Endothelial cell of umbilical vein (primary cell): ENCODE data around the gene MICB. TPM values are rescaled to one million over a fixed set of nuclear protein-coding genes. Genes with fewer than 3 reads are reported as not detected.

ENCODE experiments used
- BruUV-seq: library from RNA; stranded (reverse); fragments of 400-500 nt; replicated peaks from 2 replicates; lab custom pipeline; 2021; lab: Mats Ljungman, UMichigan
- CTCF ChIA-PET: fragments of 300-600, 350-600 bp; sonication (Branson Sonifier 250); formaldehyde crosslinking; loops from one replicate; lab custom pipeline; 2021; ENCODE audit warnings: antibody characterized with exemption, inconsistent platforms; lab: Charles Lee
- POLR2A ChIA-PET: fragments of 300-600, 350-600 bp; sonication (Branson Sonifier 250); formaldehyde crosslinking; loops from one replicate; lab custom pipeline; 2021; ENCODE audit warnings: antibody characterized with exemption, inconsistent platforms; lab: Charles Lee
- DNase-seq: peaks from one replicate; pipeline ENCODE4 v3.0.0-alpha.2; 2011; ENCODE audit warnings: low read depth, low spot score
- FAIRE-seq: peaks from 2 replicates; lab custom pipeline; 2011; peaks lifted over from hg19 to GRCh38; lab: Jason Lieb, UNC
- H2AFZ ChIP-seq: 2 replicates; pipeline ENCODE4 v1.6.0; 2012; ENCODE audit warnings: low read depth, low read length, control low read depth, inconsistent platforms
- H3K27ac ChIP-seq: 2 replicates; pipeline ENCODE4 v1.5.1; 2011; ENCODE audit warnings: low read depth, mild to moderate bottlenecking, control low read depth, low read length, moderate library complexity; ENCODE audit not compliant: insufficient read depth
- H3K27me3 ChIP-seq, 2 experiments: 2 replicates each; pipeline versions ENCODE4 v1.6.0 to v1.6.1; 2011; ENCODE audit warnings: low read length in 2 of 2, mixed read lengths in 1 of 2; ENCODE audit not compliant: control insufficient read depth in 2 of 2, insufficient read depth in 2 of 2
- H3K36me3 ChIP-seq, 2 experiments: 2 replicates in 1 of 2; 3 replicates in 1 of 2; pipeline ENCODE4 v1.5.1; 2011; ENCODE audit warnings: low read length in 2 of 2, mild to moderate bottlenecking in 1 of 2, moderate library complexity in 1 of 2; ENCODE audit not compliant: control insufficient read depth in 2 of 2, insufficient read depth in 2 of 2; ENCODE audit errors: extremely low read depth in 1 of 2
- H3K4me1 ChIP-seq: 3 replicates; pipeline ENCODE4 v1.5.1; 2011; ENCODE audit warnings: mild to moderate bottlenecking, low read length; ENCODE audit not compliant: control insufficient read depth, insufficient read depth; ENCODE audit errors: extremely low read depth
- H3K4me2 ChIP-seq: 2 replicates; pipeline ENCODE4 v1.6.1; 2011; ENCODE audit warnings: low read length, control low read depth, mixed read lengths; ENCODE audit not compliant: insufficient read depth
- H3K4me3 ChIP-seq, 3 experiments: fragments of 200-600 bp in 1 of 3; sonication (generic), shearing (Covaris generic) in 1 of 3; replicated peaks in 1 of 3; 2 replicates each; pipeline ENCODE4 v1.5.1; 2011 to 2016; ENCODE audit warnings: control low read depth in 3 of 3, low read length in 3 of 3, mild to moderate bottlenecking in 2 of 3, inconsistent platforms in 1 of 3, low read depth in 1 of 3, moderate library complexity in 1 of 3; ENCODE audit not compliant: insufficient read depth in 1 of 3
- H3K79me2 ChIP-seq: 2 replicates; pipeline ENCODE4 v1.6.0; 2012; ENCODE audit warnings: low read length, inconsistent platforms; ENCODE audit not compliant: control insufficient read depth, insufficient read depth
- H3K9ac ChIP-seq: replicated peaks from 2 replicates; pipeline ENCODE3; 2011; ENCODE audit warnings: low read length, control low read depth; ENCODE audit not compliant: insufficient read depth; ENCODE audit errors: extremely low read depth
- H3K9me1 ChIP-seq: replicated peaks from 3 replicates; pipeline ENCODE4 v1.6.0; 2011; ENCODE audit warnings: mild to moderate bottlenecking, low read length; ENCODE audit not compliant: control insufficient read depth, insufficient read depth; ENCODE audit errors: extremely low read depth
- H3K9me3 ChIP-seq: replicated peaks from 2 replicates; pipeline ENCODE4 v1.5.1; 2012; ENCODE audit warnings: low read length, inconsistent platforms; ENCODE audit not compliant: control insufficient read depth, insufficient read depth
- H4K20me1 ChIP-seq: replicated peaks from 2 replicates; pipeline ENCODE3; 2011; ENCODE audit warnings: mild to moderate bottlenecking, low read length; ENCODE audit not compliant: control insufficient read depth, insufficient read depth; ENCODE audit errors: extremely low read depth
- CTCF ChIP-seq, 2 donors: IDR thresholded peaks; 1 replicate in 1 of 2; 2 replicates in 1 of 2; pipeline ENCODE4 v1.5.1; 2011; ENCODE audit warnings: low read length in 2 of 2, mild to moderate bottlenecking in 2 of 2, moderate library complexity in 2 of 2, control low read depth in 1 of 2, inconsistent platforms in 1 of 2, low read depth in 1 of 2; ENCODE audit not compliant: insufficient read depth in 1 of 2; ENCODE audit errors: extremely low read depth in 1 of 2
- EZH2 ChIP-seq: IDR thresholded peaks from 2 replicates; pipeline ENCODE4 v1.6.1; 2012; ENCODE audit warnings: borderline replicate concordance, low read depth, mild to moderate bottlenecking, moderate library complexity, low read length, inconsistent platforms; ENCODE audit not compliant: severe bottlenecking
- FOS ChIP-seq: IDR thresholded peaks from 2 replicates; pipeline ENCODE4 v1.6.1; 2011; ENCODE audit warnings: mild to moderate bottlenecking, low read length, moderate library complexity, borderline replicate concordance; ENCODE audit not compliant: insufficient read depth
- JUN ChIP-seq: IDR thresholded peaks from 2 replicates; pipeline ENCODE4 v1.6.1; 2011; ENCODE audit warnings: borderline replicate concordance, low read depth; ENCODE audit not compliant: insufficient read length, insufficient read depth
- MYC ChIP-seq: IDR thresholded peaks from one replicate; pipeline ENCODE4 v1.6.1; 2011; ENCODE audit warnings: mild to moderate bottlenecking, low read depth, low read length
- dilution Hi-C: fragments of 300-500 bp; cut with MboI; formaldehyde crosslinking; loops from one replicate; pipeline ENCODE4 v1.15.0; 2019; ENCODE audit warnings: low sequenced_read_pairs; ENCODE audit not compliant: extremely low pct_ligation_motif_present
- intact Hi-C: fragments of 100-400 bp; cut with micrococcal nuclease; formaldehyde crosslinking; loops from one replicate; pipeline ENCODE4 v1.10.0; 2022
- polyA plus RNA-seq, 4 experiments: library from polyadenylated mRNA; depleted of rRNA in 3 of 4; stranded (reverse) in 3 of 4; unstranded in 1 of 4; fragments of >200 nt; gene quantifications; 2 replicates each; pipeline versions ENCODE4 v1.2.1 to v1.2.3, GENCODE V29; 2011 to 2012; ENCODE audit warnings: missing spikeins in 1 of 4
- total RNA-seq: library from RNA; stranded (reverse); gene quantifications from 2 replicates; pipeline ENCODE4 v1.2.3, GENCODE V29; 2021

The MICB gene
- total and polyA plus RNA-seq, 2 donors (not counting 3 experiments of a cell fraction or from before 2014, with no cell fraction given), result 32.8 to 36.3 TPM

GRCh38 chr6:31493875-31494694 is 3.9 kb upstream of the MICB start:
- H3K9me3 ChIP-seq, result no peaks in the 10 kb centered on the region
- H3K9me1 ChIP-seq, result no peaks in the 10 kb centered on the region
- intact Hi-C loops, result loop anchor here (1.0 to 5.0 kb wide), 8 partner anchors 32 to 338 kb away; partner anchors contain the start of genes ATP6V1G2, C6orf47, DDX39B and GPANK1
- H3K4me3 ChIP-seq, result peak overlapping the region; percentile 44 to 84 (median 58)
- no peak for TF ChIP-seq EZH2
- TF ChIP-seq FOS, result no peak
- TF ChIP-seq CTCF (IDR thresholded peaks at IDR 0.05; ENCODE audit: extremely low read depth in 1 of 2, insufficient read depth in 1 of 2, low read depth in 1 of 2, low read length in 2 of 2), result peak; percentile 84 to 95
- no peak for TF ChIP-seq JUN
- no peak for TF ChIP-seq MYC
- ChIA-PET CTCF (interaction anchor here (1.0 to 4.4 kb wide), 15 partner anchors 16 to 103 kb away, joined by 3 to 45 read pairs (median 7); partner anchors contain the start of genes ATP6V1G2, DDX39B, MCCD1 and NFKBIL1), POLR2A (interaction anchor here (0.6 to 1.6 kb wide), 4 partner anchors 38 to 67 kb away, joined by 3 to 8 read pairs (median 4); partner anchors contain the start of gene DDX39B)
- BruUV-seq, result no TSS peak
- no peaks in the 10 kb centered on the region for H3K36me3 ChIP-seq
- H3K27ac ChIP-seq, result peak overlapping the region; percentile 74
- peak overlapping the region; percentile 75 for H3K9ac ChIP-seq
- no peaks in the 10 kb centered on the region for H3K27me3 ChIP-seq
- peaks cover 31% of the 10 kb centered on the region for H3K79me2 ChIP-seq
- H4K20me1 ChIP-seq, result no peaks in the 10 kb centered on the region
- dilution Hi-C loops, result no loop called here
- FAIRE-seq (peak; percentile 31), DNase-seq (peak; percentile 86)
- peaks cover 20% of the 10 kb centered on the region for H3K4me1 ChIP-seq
- peak overlapping the region; percentile 89 for H3K4me2 ChIP-seq
- peak overlapping the region; percentile 88 for H2AFZ ChIP-seq
